GM21367 (cell line): ENCODE results near the gene HLA-DMB.
A peak's percentile ranks its signal among the peaks of the same experiment; 100 is the strongest.

Source experiments
- ATAC-seq: cut with Tn5 transposase; IDR thresholded peaks from one replicate; pipeline ENCODE4 v1.9.1; 2021; ENCODE audit not compliant: unreplicated experiment

The HLA-DMB gene

DNA sequence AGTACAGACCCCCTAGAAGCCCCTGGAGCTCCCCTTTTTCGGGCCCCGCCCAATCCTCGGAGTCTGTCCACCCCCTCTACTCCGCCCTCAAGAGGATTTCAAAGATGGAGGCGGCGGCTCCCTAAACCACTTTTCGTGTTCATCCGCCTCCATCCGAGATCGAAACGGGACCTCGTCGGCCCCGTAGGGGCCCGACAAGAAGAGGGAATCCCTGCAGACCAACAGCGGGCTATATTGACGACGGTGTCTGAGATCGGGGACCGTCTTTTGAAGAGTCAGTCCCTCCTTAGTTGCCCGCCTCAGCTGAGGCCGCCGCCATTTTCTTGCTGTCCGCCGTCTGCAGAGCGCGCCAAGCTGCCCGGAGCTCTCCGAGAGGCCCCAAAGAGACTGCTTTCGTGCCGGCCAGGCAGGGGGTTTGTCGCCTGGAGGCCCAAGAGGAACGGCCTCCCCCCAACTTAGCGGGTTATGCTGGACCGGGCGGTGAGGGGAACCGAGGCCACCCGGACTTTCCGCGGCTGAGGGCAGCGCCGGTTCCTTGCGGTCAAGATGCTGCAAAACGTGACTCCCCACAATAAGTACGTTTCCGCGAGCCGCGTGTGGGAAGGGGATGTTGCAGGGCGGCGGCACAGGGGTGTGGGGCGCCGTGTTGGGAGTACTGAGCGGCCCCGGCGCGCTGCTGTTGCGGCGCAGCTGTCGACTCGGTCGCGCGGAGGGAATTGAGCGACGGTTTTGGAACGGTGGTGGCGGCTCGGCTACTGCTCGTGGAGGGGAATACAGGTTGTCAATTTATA lies 31.7 kb upstream of the HLA-DMB start:
- ATAC-seq: no peak

DNA sequence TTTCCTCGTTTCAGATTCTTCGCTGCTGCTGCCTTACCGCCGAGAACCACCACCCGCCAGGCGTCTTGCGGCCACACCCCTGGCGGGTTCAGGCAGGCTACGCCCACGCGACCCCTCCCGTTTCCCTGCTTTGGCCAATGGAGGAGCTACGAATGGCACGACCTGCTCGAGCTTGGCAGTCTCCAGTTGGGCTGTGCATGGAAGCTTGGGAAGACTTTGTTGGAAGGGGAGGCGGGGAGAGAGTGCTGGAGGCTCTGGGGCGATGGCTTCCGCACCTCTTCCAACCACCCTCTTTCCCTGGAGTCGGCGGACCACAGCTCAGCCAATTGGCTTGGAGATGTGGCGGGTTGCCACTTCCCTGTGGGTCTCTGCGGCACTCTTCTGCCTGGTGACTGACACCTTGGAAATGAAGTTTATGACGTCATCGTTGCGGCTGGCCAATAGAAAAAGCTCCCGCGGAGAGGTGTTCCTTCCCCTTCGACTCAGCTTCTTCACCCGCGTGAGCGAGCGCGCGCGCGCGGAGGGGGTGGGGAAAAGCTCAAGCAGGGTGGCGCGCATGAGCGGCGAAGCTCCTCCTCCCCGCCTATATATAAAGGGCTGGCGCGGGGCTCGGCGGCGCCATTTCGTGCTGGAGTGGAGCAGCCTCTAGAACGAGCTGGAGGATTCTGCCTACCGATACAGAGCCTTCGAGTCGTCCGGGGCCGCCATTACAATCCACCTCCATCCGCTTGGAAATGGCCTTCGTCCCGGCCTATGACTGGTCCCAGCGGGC lies 30.9 kb upstream of the HLA-DMB start:
- ATAC-seq: peak; percentile 35

DNA sequence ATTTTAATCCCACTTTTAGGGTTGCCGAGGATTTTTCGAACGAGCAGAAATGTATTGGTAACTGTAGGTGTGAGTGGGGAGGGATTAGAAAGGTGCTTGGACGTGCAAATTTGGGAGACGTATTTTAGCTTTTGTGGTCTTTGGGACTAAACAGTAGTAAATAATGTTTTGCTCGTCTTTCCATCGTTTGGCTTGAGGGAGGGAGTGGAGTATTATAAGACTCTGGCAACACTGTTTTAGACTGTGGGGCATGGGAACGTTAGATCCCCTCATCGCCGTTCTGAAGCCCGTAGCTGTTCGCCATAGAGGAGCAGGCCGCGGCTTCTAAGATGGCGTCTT lies 30.4 kb upstream of the HLA-DMB start:
- ATAC-seq: no peak

DNA sequence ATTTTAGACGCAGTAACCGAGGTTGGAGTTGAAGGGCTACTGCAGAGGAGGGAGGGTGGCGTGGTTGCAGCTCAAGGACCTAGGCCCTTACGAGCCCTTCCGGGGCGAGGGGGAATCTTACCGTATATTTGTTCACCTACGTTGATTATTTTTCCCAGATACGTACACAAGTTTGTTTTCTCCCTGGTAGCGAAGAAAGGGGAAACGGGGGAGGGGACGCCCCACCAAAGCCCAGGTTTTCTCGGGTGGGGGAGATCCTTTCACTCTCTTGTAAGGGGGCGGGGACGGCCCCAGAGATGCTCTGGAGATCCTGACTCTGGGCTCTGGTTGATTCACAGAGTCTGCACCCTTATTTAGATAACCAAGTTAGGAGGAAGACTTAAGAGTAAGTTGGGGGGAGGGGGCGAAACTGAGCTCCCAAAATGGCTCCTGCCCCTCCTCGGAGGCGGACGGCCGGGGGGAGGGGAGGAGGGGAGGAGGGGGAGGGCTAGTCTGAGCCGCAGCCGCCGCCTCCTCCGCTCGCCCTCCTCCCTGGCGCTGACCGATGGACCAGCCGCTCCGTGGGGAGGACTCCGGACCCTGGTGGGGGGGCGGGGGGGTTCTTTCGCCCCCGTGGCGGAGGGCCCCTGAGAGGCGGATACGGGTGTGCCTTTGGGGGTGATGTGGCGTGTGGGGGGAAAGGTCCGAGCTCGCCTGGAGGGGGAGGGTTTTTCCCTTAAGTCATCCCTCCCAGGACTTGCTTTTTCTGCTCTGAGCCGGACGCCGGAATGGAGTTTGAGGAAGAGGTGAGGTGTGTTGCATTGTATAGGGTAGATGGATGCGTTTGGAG lies 29.8 kb upstream of the HLA-DMB start:
- no peak for ATAC-seq

DNA sequence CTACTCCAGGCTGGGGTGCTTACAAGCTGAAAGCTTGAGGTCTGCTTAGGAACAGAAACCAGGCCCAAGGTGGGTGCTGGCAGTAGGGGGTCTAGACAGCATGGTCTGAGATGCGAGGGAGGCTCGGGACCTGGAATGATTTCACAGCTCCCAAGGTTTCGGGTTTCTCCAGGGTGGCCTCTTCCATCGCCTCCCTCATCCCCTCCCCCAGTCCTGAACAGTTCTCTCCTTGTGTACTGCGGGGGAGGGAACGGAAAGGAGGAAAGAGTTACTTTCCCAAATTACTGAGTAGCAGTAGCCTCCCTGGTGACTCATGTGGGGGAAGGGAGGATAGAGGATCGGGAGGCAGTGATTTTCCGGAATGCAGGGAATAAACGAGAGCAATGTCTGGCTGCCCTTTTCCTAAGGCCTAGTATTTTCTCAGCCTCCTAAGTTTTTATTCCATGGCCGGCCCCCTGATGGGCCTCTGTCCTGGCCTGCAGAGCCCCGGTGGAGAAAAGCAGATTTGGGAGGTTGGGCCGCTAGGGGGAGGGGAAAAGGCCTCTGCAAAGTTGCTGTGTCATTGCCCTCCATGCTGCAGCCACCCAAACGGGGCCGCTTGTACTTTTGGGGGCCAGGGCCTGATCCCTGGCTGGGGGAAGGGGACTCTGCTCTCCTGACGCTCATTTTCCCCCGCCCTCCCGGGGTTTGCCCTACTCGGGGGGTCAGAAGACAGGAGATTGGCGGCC lies 29.0 kb upstream of the HLA-DMB start:
- no peak for ATAC-seq

DNA sequence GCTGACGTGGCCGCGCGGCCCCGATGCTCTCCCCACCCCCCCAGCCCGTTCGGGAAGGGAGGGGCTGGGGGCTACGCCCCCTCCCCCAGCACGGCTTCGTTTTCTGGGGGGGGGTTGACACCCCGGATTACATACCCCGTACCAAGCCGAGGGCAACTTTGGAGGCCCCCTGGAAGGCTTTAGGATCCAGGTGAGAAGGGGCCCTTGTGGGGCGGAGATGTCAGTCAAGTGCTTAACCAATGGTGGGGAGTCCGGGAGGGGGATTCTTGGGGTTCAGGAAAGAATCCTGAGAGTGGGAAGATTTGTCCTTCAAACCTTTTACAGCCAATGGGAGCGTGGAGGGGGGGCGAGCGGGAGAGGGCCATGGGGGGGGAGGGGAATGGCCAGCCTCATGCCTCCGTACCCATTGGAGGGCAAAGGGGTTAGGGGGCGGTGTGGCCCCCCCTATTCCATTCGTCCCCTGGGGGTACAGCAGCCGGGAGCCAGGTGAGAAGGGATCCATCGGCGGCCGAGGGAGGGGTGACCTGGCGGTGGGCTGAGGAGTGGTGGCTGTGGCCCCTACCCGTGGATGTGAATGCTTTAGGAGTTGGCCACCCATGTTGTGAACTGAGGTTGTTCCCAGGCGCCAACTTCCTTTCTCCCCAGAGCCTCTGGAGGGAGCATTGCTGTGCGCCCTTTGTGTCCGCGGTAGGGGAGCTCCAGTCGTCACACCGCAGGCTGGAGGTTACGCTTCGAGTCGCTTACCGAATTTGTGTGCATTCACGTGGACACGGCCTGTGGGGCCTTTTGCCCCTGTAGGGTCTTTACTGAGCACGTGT lies 28.2 kb upstream of the HLA-DMB start:
- ATAC-seq: no peak

DNA sequence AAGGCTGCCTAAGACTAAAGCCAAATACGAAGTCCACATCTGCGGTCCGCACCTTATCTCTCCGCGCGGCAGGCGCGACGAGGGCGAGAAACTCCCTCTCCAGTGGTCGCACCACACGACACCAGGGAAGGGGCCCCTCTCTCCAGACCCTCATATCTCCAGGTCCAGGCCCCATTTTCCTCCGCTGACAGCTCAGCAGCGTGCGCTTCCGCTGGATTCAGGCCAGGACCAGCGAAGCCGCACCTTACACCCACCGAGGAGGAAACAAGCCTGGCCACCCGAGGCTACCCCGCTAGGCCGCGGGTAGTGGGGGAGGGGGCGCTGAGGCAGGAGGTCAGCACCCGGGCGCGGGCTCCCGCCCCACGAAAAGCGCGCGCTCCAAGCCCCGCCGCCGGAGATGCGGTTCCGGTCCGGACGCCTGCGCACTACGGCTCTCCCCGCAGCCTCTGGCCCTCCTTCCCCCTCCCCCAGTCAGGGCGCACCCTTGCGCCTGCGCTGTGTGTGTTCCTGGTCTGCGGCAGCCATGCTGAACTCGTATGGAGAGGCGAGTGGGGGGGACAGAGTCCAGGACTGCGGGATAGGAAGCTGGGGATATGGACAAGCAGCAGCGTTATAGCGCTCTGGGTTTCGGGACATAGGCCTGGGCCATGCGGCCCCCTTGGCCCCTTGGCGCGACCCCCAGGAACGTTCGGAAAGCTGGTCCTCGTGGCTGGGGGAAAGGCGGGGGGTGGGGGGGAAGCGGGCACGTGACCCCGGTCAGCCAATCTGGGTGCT lies 27.5 kb upstream of the HLA-DMB start, which contains the start of gene BRD2:
Gene BRD2 (plus strand): TSS at position 502 of the 774 bp plus-strand sequence. CDS start 4,305 bp downstream, outside the sequence.
- no peak for ATAC-seq

DNA sequence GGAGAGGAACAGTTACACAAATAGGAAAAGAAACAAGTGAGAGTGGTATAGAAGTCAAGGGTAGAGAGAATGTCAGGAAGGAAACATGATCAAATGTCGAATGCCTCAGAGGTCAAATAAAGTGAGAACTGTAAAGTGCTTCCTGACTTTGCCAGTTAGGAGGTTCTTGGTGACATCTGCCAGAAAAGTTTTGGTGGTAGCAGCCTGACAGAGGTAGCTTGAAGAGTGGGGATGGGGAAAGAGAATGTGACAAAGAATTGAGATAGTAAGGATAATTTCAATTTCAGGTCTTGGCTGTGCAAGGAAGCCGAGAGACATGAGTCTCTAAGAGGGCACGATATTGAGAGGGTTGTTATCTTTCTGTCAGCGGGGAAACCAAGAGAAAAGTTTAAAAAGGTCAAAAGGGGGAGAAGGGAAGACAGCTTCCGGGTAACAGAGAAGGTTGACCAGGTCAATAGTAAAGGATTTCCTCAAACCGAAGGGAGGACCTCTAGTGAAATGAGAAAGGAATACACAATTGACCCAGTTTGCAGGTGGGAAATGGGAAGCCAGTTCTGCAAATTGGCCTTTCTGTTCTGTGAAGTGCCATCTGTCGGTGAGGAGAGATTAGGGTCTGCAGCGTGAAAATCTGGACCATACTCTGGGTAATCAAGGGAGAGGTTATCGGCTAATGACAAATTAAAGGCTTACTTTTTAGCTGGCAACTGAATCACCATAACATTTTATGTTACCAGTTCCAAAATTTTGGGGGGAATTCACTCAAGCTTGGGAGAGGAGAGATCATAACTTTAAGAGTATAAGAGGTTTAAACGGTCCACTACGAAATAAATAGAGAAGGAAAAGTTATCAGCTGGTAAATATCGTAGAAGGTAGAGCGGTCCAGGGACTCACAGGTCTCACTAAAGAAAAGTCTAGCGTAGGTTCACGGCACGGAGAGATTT lies 26.6 kb upstream of the HLA-DMB start:
- no peak for ATAC-seq

DNA sequence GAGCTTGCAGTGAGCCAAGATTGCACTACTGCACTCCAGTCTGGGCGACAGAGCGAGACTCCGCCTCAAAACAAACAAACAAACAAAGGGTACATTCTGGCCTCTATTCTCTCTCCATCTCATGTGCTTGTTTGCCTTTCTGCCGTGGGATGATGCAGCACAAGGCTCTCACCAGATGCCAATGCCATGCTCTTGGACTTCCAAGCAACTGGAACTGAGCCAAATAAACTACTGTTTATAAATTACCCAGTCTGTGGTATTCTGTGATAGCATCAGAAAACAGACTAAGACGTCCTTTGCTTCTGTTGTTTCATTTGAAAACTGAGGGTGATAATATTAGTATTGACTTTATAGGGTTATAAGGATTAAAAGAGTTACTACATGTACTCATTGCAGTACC lies 23.9 kb upstream of the HLA-DMB start:
- no peak for ATAC-seq

DNA sequence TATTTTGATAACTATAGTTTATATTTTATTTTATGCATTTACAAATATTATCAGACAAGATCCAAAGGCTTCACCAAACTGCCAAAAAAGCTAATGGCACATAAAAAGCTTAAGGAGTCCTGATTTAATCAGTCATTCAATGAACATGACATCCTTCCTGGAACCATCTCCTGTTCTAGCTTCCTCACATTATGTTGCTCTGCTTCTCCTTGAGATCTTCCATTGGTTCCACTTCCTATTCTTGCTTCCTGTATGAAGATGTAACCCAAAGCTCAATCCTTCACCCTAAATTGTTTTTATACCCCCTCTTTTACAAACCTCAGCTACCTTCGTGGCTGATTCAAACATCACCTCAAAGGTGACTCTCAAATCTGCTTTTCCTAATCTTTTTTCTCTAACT lies 23.0 kb upstream of the HLA-DMB start:
- no peak for ATAC-seq

DNA sequence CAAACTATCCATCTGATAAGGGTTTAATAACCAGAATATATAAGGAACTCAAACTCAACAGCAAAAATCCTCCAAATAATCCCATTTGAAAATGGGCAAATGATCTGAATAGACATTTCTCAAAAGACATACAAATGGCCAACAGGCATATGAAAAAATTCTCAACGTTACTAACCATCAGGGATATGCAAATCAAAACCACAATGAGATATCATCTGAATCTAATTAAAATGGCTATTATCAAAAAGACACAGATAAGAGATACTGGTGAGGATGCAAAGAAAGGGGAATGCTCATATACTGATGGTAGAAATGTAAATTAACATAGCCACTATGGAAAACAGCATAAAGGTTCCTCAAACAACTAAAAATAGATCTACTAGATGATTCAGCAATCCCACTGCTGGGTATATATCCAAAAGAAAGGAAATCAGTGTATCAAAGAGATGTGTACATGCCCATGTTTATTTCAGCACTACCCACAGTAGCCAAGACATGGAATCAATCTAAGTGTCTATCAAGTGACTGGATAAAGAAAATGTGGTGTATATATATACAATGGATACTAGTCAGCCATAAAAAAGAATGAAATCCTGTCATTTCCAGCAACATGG lies 21.5 kb upstream of the HLA-DMB start:
- no peak for ATAC-seq

DNA sequence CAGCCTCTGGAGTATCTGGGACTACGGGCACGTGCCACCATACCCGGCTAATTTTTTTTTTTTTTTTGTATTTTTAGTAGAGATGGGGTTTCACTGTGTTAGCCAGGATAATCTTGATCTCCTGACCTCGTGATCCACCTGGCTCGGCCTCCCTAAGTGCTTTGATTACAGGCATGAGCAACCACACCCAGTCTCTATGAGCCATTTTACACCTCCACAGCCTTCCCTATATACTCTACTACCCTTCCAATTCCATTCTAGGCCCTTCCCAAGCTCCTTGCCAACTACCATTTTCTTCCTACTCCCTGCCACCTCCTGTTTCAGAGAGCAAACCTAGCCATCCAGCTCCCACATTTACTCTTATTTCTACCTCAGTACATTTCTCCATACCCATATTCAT lies 19.7 kb upstream of the HLA-DMB start:
- no peak for ATAC-seq

DNA sequence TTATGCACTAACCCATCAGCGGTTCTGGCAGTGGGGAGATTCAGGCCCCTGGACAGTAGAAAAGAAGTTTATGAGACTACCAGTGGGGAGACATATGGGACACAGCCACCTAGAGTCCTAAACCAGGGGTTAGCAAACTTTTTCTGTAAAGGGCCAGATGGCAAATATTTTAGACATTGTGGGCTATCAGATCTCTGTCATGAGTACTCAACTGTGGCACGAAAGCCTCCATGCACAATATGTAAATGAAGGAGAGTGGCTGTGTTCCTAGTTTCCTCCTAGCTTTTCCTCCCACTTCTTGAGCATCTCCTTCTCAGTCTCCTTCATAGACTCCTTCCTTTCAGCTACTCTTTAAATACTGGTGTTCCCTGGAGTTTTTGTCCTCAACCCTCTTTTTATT lies 15.3 kb upstream of the HLA-DMB start:
- no peak for ATAC-seq

DNA sequence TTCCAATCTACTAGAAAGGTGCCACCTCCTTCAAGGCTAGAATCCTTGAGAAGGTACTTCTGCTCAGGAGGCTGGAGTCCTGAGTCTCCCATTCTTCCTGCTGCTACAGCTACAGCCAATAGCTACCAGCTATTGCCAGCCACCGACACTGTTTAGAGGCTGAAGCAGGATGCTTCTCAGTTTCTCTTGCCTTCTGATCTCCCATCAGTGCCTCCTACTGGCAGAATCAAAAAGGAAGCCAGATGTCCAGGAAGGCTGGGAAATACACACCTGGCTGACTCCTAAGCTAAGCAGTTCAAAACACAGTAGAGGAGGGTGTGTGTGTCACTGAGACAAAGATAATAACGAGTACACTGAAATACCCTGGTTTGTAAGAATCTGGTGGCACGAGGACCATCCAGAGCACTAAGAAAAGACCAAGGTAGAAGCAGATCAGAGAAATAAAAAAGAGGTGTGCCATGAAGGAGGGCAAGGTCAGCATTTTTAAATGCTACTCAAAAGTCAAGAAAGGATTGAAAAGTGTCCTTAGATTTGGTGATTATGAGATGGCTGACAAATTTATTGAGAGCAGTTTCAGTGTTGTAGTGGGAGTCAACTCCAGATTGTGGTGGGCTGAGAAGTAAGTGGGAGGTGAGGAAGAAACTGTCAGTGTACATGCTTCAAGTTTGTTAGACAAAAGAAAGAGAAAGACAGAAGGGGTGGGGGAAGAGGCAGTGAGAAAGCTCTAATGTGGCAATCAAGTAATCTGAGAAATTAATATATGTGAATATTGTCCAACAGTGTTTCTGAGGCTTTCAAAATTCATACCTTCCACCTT lies 14.4 kb upstream of the HLA-DMB start:
- no peak for ATAC-seq

DNA sequence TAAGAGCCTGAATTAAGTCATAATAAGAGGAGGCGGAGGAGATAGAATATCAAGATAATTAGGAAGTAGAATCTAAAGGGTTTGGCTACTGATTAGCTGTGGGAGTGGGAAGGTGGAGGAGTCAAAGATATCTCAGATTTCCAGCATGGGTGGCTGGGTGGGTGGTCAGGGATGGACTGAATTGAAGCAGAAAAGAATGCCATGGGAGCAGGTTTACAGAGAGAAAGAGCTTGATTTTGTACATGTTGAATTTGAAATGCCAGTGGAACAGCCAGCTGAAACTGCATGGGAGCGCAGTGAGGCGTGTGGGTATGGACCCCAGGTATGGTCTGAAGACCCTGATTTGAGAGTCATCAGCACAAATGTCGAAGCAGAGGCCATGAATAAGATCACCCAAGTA lies 13.4 kb upstream of the HLA-DMB start:
- ATAC-seq: no peak

DNA sequence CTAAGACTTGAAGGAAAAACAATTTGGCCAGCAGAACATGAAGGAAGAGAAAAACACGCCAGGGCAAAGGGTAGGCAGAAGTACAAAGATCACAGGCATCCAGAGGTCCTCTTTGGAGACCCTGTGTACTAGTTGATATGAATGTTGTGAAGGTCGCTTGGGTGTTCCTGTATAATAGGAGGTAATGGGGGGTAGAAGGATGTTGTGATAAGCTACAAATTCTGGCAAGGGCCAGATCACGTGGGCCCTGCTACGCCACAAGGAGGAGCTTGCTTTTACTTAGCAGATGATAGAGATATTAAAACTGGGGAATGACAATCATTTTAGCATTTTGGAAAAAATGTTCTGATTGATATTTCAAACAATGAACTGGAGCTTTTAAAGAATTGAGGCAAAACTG lies 12.9 kb upstream of the HLA-DMB start:
- ATAC-seq: no peak
